ENCODE results near the gene LONP1.
A peak's percentile ranks its signal among the peaks of the same experiment; 100 is the strongest.

Gene LONP1

GRCh38 chr19:5711713-5712161 lies 8.2 kb downstream of the LONP1 start:
- H3K4me2 ChIP-seq (ENCODE audit: insufficient read depth, low read length, poor library complexity, severe bottlenecking), result no peak overlapping the region
- no peak overlapping the region for H3K23ac ChIP-seq (ENCODE audit: low read depth, low read length, poor library complexity)
- no peak overlapping the region for H3K18ac ChIP-seq (ENCODE audit: low read length)
- peak overlapping the region; percentile 53 for H2BK5ac ChIP-seq (ENCODE audit: low read length)
- H3K4me3 ChIP-seq (ENCODE audit: low read length in 2 of 2), result no peak overlapping the region
- no peak overlapping the region for H3K14ac ChIP-seq (ENCODE audit: low read length)
- no CpG with 5 or more reads among the region's 25 CpGs for WGBS, 2 donors (ENCODE audit: extremely low coverage in 2 of 2, insufficient read length in 2 of 2, insufficient replicate concordance in 1 of 2)
- H3K79me1 ChIP-seq (ENCODE audit: low read depth, low read length), result peaks cover 8% of the 10 kb centered on the region
- no peak overlapping the region for H2AK5ac ChIP-seq (ENCODE audit: low read depth, low read length)
- H3K4me1 ChIP-seq (ENCODE audit: control insufficient read depth in 2 of 2, insufficient read depth in 1 of 2, low read depth in 1 of 2, low read length in 2 of 2), result no peaks in the 10 kb centered on the region
- H2AFZ ChIP-seq (ENCODE audit: low read length), result no peak overlapping the region
- no peak overlapping the region for H4K8ac ChIP-seq (ENCODE audit: low read depth, low read length)
- DNase-seq (ENCODE audit: low spot score), result no peak
- no peaks in the 10 kb centered on the region for H3K27me3 ChIP-seq (ENCODE audit: control insufficient read depth in 3 of 3, insufficient read depth in 3 of 3, low read depth in 1 of 3, low read length in 3 of 3)
- no peak overlapping the region for H3K27ac ChIP-seq (replicated peaks; ENCODE audit: low read length)
- no peak overlapping the region for H3K9ac ChIP-seq (ENCODE audit: low read depth, low read length, poor library complexity)
- no peak overlapping the region for H4K91ac ChIP-seq (ENCODE audit: low read depth, low read length, poor library complexity)
- peaks cover 50 to 85% of the 10 kb centered on the region in 2 donors for H3K36me3 ChIP-seq (replicated peaks in 1 of 2; ENCODE audit: control insufficient read depth in 2 of 2, insufficient read depth in 2 of 2, low read length in 2 of 2)
- no peak overlapping the region for H2BK120ac ChIP-seq (ENCODE audit: low read depth, low read length)
- H3K4ac ChIP-seq (ENCODE audit: low read length), result no peak overlapping the region
- H2BK15ac ChIP-seq (ENCODE audit: low read length), result no peak overlapping the region
- H3K9me3 ChIP-seq (replicated peaks in 1 of 2; ENCODE audit: control insufficient read depth in 2 of 2, insufficient read depth in 1 of 2, low read depth in 1 of 2, low read length in 2 of 2), result no peaks in the 10 kb centered on the region
- H2BK12ac ChIP-seq (ENCODE audit: low read length), result no peak overlapping the region

- H4K8ac ChIP-seq (ENCODE audit: low read depth, low read length), result no peak overlapping the region
- peaks cover 54 to 87% of the 10 kb centered on the region in 2 donors for H3K36me3 ChIP-seq (replicated peaks in 1 of 2; ENCODE audit: control insufficient read depth in 2 of 2, insufficient read depth in 2 of 2, low read length in 2 of 2)
Observed at GRCh38 chr19:5711025-5711424, 8.9 kb downstream of the LONP1 start.

GRCh38 chr19:5707576-5708575 lies 12.1 kb downstream of the LONP1 start:
- peaks cover 61 to 93% of the 10 kb centered on the region in 2 donors for H3K36me3 ChIP-seq (replicated peaks in 1 of 2; ENCODE audit: control insufficient read depth in 2 of 2, insufficient read depth in 2 of 2, low read length in 2 of 2)
- no CpG with 5 or more reads among the region's 37 CpGs for WGBS, 2 donors (ENCODE audit: extremely low coverage in 2 of 2, insufficient read length in 2 of 2, insufficient replicate concordance in 1 of 2)

More at GRCh38 chr19:5711025-5711424, 8.9 kb downstream of the LONP1 start:
- DNase-seq (ENCODE audit: low spot score), result no peak
- H3K18ac ChIP-seq (ENCODE audit: low read length), result no peak overlapping the region
- H3K4me1 ChIP-seq (ENCODE audit: control insufficient read depth in 2 of 2, insufficient read depth in 1 of 2, low read depth in 1 of 2, low read length in 2 of 2), result no peaks in the 10 kb centered on the region
- H3K14ac ChIP-seq (ENCODE audit: low read length), result no peak overlapping the region
- H2BK5ac ChIP-seq (ENCODE audit: low read length), result no peak overlapping the region
- no peak overlapping the region for H3K4ac ChIP-seq (ENCODE audit: low read length)
- no peak overlapping the region for H2AFZ ChIP-seq (ENCODE audit: low read length)
- WGBS, 2 donors (ENCODE audit: extremely low coverage in 2 of 2, insufficient read length in 2 of 2, insufficient replicate concordance in 1 of 2), result no CpG with 5 or more reads among the region's 8 CpGs
- H3K4me2 ChIP-seq (ENCODE audit: insufficient read depth, low read length, poor library complexity, severe bottlenecking), result no peak overlapping the region
- no peak overlapping the region for H3K27ac ChIP-seq (replicated peaks; ENCODE audit: low read length)
- no peaks in the 10 kb centered on the region for H3K27me3 ChIP-seq (ENCODE audit: control insufficient read depth in 3 of 3, insufficient read depth in 3 of 3, low read depth in 1 of 3, low read length in 3 of 3)
- H2BK12ac ChIP-seq (ENCODE audit: low read length), result no peak overlapping the region
- no peak overlapping the region for H3K23ac ChIP-seq (ENCODE audit: low read depth, low read length, poor library complexity)
- H3K9me3 ChIP-seq (replicated peaks in 1 of 2; ENCODE audit: control insufficient read depth in 2 of 2, insufficient read depth in 1 of 2, low read depth in 1 of 2, low read length in 2 of 2), result no peaks in the 10 kb centered on the region
- peak overlapping the region; percentile 61 for H2BK120ac ChIP-seq (ENCODE audit: low read depth, low read length)
- no peak overlapping the region for H3K4me3 ChIP-seq (ENCODE audit: low read length in 2 of 2)
- H3K9ac ChIP-seq (ENCODE audit: low read depth, low read length, poor library complexity), result no peak overlapping the region
- no peak overlapping the region for H4K91ac ChIP-seq (ENCODE audit: low read depth, low read length, poor library complexity)
- H2AK5ac ChIP-seq (ENCODE audit: low read depth, low read length), result no peak overlapping the region
- H3K79me1 ChIP-seq (ENCODE audit: low read depth, low read length), result peaks cover 9% of the 10 kb centered on the region
- no peak overlapping the region for H2BK15ac ChIP-seq (ENCODE audit: low read length)

DNA sequence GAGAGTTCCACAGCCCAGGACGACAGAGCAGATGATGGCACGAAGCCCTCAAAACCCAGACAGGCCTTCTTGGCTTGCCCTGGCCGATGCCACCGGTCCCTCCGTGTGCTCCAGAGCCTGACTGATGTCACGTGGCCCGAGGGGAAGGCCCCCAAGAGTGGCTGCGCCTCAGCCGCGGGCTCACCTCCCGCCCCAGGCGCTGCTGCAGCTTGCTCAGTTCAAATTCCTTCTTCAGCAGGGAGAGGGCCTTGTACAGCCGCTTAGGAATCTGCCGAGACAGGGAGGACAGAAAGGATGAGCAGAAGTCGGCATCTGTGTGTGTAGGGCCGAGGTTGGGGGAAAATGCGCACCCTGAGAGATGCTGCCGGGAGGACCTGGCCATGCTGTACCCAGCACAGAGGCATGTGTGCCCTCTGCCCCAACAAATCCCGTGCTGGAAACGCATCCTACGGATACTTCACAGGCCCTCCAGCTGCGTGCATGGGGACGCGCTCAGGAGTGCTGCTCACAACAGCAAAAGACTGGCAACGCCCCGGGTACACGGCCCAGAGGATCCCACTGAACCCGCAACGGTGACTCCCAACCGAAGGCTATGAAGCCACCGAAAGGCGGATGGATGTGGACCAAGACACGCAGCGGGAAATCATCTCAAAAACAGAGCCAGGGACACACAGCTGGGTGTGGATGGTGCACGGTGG lies 12.9 kb downstream of the LONP1 start:
- peak overlapping the region; percentile 80 for H3K23ac ChIP-seq (ENCODE audit: low read depth, low read length, poor library complexity)
- peaks cover 11% of the 10 kb centered on the region for H3K79me1 ChIP-seq (ENCODE audit: low read depth, low read length)
- peaks cover 0 to 6% of the 10 kb centered on the region in 2 donors for H3K9me3 ChIP-seq (replicated peaks in 1 of 2; ENCODE audit: control insufficient read depth in 2 of 2, insufficient read depth in 1 of 2, low read depth in 1 of 2, low read length in 2 of 2)
- DNase-seq (ENCODE audit: low spot score), result no peak
- no peak overlapping the region for H2BK5ac ChIP-seq (ENCODE audit: low read length)
- H2AFZ ChIP-seq (ENCODE audit: low read length), result no peak overlapping the region
- H3K27me3 ChIP-seq (ENCODE audit: control insufficient read depth in 3 of 3, insufficient read depth in 3 of 3, low read depth in 1 of 3, low read length in 3 of 3), result no peaks in the 10 kb centered on the region
- H4K91ac ChIP-seq (ENCODE audit: low read depth, low read length, poor library complexity), result no peak overlapping the region
- H2BK120ac ChIP-seq (ENCODE audit: low read depth, low read length), result no peak overlapping the region
- no peak overlapping the region for H2AK5ac ChIP-seq (ENCODE audit: low read depth, low read length)
- no peak overlapping the region for H3K4me2 ChIP-seq (ENCODE audit: insufficient read depth, low read length, poor library complexity, severe bottlenecking)
- no peak overlapping the region for H3K4ac ChIP-seq (ENCODE audit: low read length)
- WGBS, 2 donors (ENCODE audit: extremely low coverage in 2 of 2, insufficient read length in 2 of 2, insufficient replicate concordance in 1 of 2), result no CpG with 5 or more reads among the region's 35 CpGs
- no peaks in the 10 kb centered on the region for H3K4me1 ChIP-seq (ENCODE audit: control insufficient read depth in 2 of 2, insufficient read depth in 1 of 2, low read depth in 1 of 2, low read length in 2 of 2)
- H3K4me3 ChIP-seq (ENCODE audit: low read length in 2 of 2), result no peak overlapping the region
- H3K27ac ChIP-seq (replicated peaks; ENCODE audit: low read length), result no peak overlapping the region
- H4K8ac ChIP-seq (ENCODE audit: low read depth, low read length), result no peak overlapping the region
- H3K18ac ChIP-seq (ENCODE audit: low read length), result no peak overlapping the region
- H2BK12ac ChIP-seq (ENCODE audit: low read length), result no peak overlapping the region
- no peak overlapping the region for H2BK15ac ChIP-seq (ENCODE audit: low read length)
- H3K14ac ChIP-seq (ENCODE audit: low read length), result no peak overlapping the region
- H3K9ac ChIP-seq (ENCODE audit: low read depth, low read length, poor library complexity), result no peak overlapping the region
- H3K36me3 ChIP-seq (replicated peaks in 1 of 2; ENCODE audit: control insufficient read depth in 2 of 2, insufficient read depth in 2 of 2, low read length in 2 of 2), result peaks cover 54 to 84% of the 10 kb centered on the region in 2 donors

More at GRCh38 chr19:5707576-5708575, 12.1 kb downstream of the LONP1 start:
- no peaks in the 10 kb centered on the region for H3K27me3 ChIP-seq (ENCODE audit: control insufficient read depth in 3 of 3, insufficient read depth in 3 of 3, low read depth in 1 of 3, low read length in 3 of 3)
- H2BK120ac ChIP-seq (ENCODE audit: low read depth, low read length), result no peak overlapping the region
- H3K4me1 ChIP-seq (ENCODE audit: control insufficient read depth in 2 of 2, insufficient read depth in 1 of 2, low read depth in 1 of 2, low read length in 2 of 2), result no peaks in the 10 kb centered on the region
- no peak overlapping the region for H3K9ac ChIP-seq (ENCODE audit: low read depth, low read length, poor library complexity)
- H3K4ac ChIP-seq (ENCODE audit: low read length), result no peak overlapping the region
- H2BK5ac ChIP-seq (ENCODE audit: low read length), result no peak overlapping the region
- H3K27ac ChIP-seq (replicated peaks; ENCODE audit: low read length), result no peak overlapping the region
- H2BK15ac ChIP-seq (ENCODE audit: low read length), result no peak overlapping the region
- no peak overlapping the region for H2AK5ac ChIP-seq (ENCODE audit: low read depth, low read length)
- H3K79me1 ChIP-seq (ENCODE audit: low read depth, low read length), result peaks cover 11% of the 10 kb centered on the region
- peaks cover 0 to 6% of the 10 kb centered on the region in 2 donors for H3K9me3 ChIP-seq (replicated peaks in 1 of 2; ENCODE audit: control insufficient read depth in 2 of 2, insufficient read depth in 1 of 2, low read depth in 1 of 2, low read length in 2 of 2)
- H4K91ac ChIP-seq (ENCODE audit: low read depth, low read length, poor library complexity), result no peak overlapping the region
- peak overlapping the region; percentile 3 for H4K8ac ChIP-seq (ENCODE audit: low read depth, low read length)
- H3K23ac ChIP-seq (ENCODE audit: low read depth, low read length, poor library complexity), result peak overlapping the region; percentile 80
- H2BK12ac ChIP-seq (ENCODE audit: low read length), result no peak overlapping the region
- H3K4me2 ChIP-seq (ENCODE audit: insufficient read depth, low read length, poor library complexity, severe bottlenecking), result no peak overlapping the region
- no peak overlapping the region for H3K14ac ChIP-seq (ENCODE audit: low read length)
- H3K4me3 ChIP-seq (ENCODE audit: low read length in 2 of 2), result peak overlapping the region in 1 of 2 donors; percentile 26
- H2AFZ ChIP-seq (ENCODE audit: low read length), result no peak overlapping the region
- no peak for DNase-seq (ENCODE audit: low spot score)
- H3K18ac ChIP-seq (ENCODE audit: low read length), result no peak overlapping the region

Measured in neuronal stem cell (in vitro differentiated cells).